MCF 10A (cell line): ENCODE measurements around the gene CSF3R. TPM values are rescaled to one million over a fixed set of nuclear protein-coding genes. Genes with fewer than 3 reads are reported as not detected.

Experiments used
- BruUV-seq: library from RNA; stranded (reverse); fragments of 400-500 nt; replicated peaks from 2 replicates; lab custom pipeline; 2021; lab: Mats Ljungman, UMichigan
- CTCF ChIA-PET: fragments of 300-600 bp; sonication (Branson Sonifier 250); formaldehyde crosslinking; extraction: SDS; loops from one replicate; lab custom pipeline; 2021; ENCODE audit warnings: antibody characterized with exemption, inconsistent platforms; lab: Yijun Ruan, JAX
- POLR2A ChIA-PET: fragments of 300-600, 350-650 bp; sonication (Branson Sonifier 250); formaldehyde crosslinking; extraction: SDS; loops from one replicate; lab custom pipeline; 2020; ENCODE audit warnings: antibody characterized with exemption, inconsistent platforms; lab: Yijun Ruan, JAX
- DNase-seq: peaks from one replicate; pipeline ENCODE4 v3.0.0-alpha.2; 2018; ENCODE audit not compliant: unreplicated experiment
- H3K27ac Mint-ChIP-seq: one replicate; pipeline ENCODE4 v1.8.0; 2022; ENCODE audit warnings: mild to moderate bottlenecking, low read depth, mixed read lengths; ENCODE audit not compliant: unreplicated experiment
- H3K27me3 Mint-ChIP-seq: one replicate; pipeline ENCODE4 v1.8.0; 2022; ENCODE audit warnings: mixed read lengths; ENCODE audit not compliant: insufficient read depth, unreplicated experiment
- H3K36me3 Mint-ChIP-seq: one replicate; pipeline ENCODE4 v1.8.0; 2022; ENCODE audit warnings: mild to moderate bottlenecking, moderate library complexity, mixed read lengths; ENCODE audit not compliant: insufficient read depth, unreplicated experiment
- H3K4me1 Mint-ChIP-seq: one replicate; pipeline ENCODE4 v1.8.0; 2022; ENCODE audit warnings: mixed read lengths; ENCODE audit not compliant: insufficient read depth, unreplicated experiment
- H3K4me3 Mint-ChIP-seq: one replicate; pipeline ENCODE4 v1.8.0; 2022; ENCODE audit warnings: mild to moderate bottlenecking, moderate library complexity, mixed read lengths; ENCODE audit not compliant: unreplicated experiment
- H3K9me3 Mint-ChIP-seq: one replicate; pipeline ENCODE4 v1.8.0; 2022; ENCODE audit warnings: mixed read lengths; ENCODE audit not compliant: unreplicated experiment
- CTCF ChIP-seq: fragments of 200-600 bp; IDR thresholded peaks from one replicate; pipeline ENCODE4 v1.8.0; 2022; ENCODE audit warnings: antibody characterized with exemption, mild to moderate bottlenecking; ENCODE audit not compliant: unreplicated experiment
- intact Hi-C: fragments of 100-400 bp; cut with micrococcal nuclease; formaldehyde crosslinking; loops from 2 replicates; pipeline ENCODE4 v1.14.1; 2022
- total RNA-seq: library from RNA; stranded (reverse); gene quantifications from 2 replicates; pipeline ENCODE4 v1.2.3, GENCODE V29; 2022

Gene CSF3R
- total RNA-seq, 1 experiment from 2014 or later: not detected

DNA sequence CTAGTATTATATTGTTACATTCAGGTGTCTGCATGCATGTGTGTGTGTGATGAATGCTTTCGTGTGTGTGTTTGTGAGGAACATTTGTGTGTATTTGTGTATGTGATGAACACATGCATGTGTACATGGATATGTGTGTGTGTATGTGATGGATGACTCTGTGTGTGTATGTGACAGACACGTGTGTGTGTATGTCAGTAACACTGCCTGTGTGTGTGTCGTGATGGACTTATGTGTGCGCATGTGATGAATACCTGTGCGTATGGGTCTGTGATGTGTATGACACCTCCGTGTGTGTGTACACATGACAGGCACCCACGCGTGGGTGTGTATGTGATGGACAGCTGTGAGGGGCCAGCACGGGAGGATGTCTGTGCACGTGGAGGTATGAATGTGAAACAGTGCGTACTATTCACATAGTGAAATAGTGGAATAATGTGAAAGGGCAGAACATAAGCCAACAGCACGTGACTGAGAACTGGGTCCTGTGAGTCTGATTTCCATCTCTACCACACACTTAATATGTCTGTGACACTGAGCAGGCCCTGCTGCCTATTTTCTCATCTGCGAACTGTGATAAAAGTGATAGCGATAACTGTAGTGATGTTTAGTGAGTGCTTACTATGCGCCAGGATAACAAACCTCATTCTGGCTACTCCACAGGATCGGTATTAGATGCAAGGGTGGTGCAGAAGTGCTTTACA, 41.8 kb upstream of the CSF3R start:
- TF ChIP-seq CTCF: no peak
- no peak overlapping the region for H3K27ac Mint-ChIP-seq
- CTCF ChIA-PET: interaction anchor here (0.9 kb wide), 1 partner anchor 9 kb away, joined by 3 read pairs; no protein-coding TSS in a partner anchor
- no peaks in the 10 kb centered on the region for H3K4me1 Mint-ChIP-seq
- DNase-seq: no peak
- H3K4me3 Mint-ChIP-seq: no peak overlapping the region
- no peaks in the 10 kb centered on the region for H3K27me3 Mint-ChIP-seq
- no TSS peak for BruUV-seq
- intact Hi-C loops: no loop called here
- H3K36me3 Mint-ChIP-seq: no peaks in the 10 kb centered on the region
- H3K9me3 Mint-ChIP-seq: no peaks in the 10 kb centered on the region
- POLR2A ChIA-PET: interaction anchor here (0.9 kb wide), 1 partner anchor 10 kb away, joined by 3 read pairs; no protein-coding TSS in a partner anchor

DNA sequence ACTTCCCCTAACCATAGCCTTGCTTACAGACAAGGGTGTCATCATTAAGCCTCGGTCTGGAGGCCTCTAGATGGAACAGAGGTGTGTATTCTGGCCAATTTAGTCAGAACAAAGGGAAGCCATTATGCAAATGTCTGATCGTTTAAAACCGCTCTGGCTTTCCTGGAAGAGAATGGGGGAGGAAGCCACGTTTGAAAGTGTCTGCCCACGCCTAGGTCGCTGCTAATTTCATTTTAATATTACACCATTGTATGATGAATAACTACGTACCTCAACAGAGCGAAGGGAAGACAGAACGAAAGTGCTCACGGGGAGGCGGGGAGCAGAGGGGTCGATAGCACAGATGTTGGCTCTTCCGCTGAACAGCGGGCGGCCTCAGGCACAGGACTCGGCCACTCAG, 41.1 kb upstream of the CSF3R start:
- intact Hi-C loops: no loop called here
- Mint-ChIP-seq H3K36me3 (no peaks in the 10 kb centered on the region), H3K4me1 (no peaks in the 10 kb centered on the region), H3K9me3 (no peaks in the 10 kb centered on the region), H3K27me3 (no peaks in the 10 kb centered on the region), H3K4me3 (no peak overlapping the region), H3K27ac (no peak overlapping the region)
- ChIA-PET CTCF (interaction anchor here (0.9 kb wide), 1 partner anchor 8 kb away, joined by 3 read pairs; no protein-coding TSS in a partner anchor), POLR2A (no interaction called here)
- DNase-seq: no peak
- TF ChIP-seq CTCF: no peak
- no TSS peak for BruUV-seq

GRCh38 chr1:36523230-36523495, 40.5 kb upstream of the CSF3R start:
- CTCF ChIA-PET: interaction anchor here (0.7 kb wide), 1 partner anchor 800 kb away, joined by 3 read pairs; no protein-coding TSS in a partner anchor

More at GRCh38 chr1:36523230-36523495, 40.5 kb upstream of the CSF3R start:
- no peaks in the 10 kb centered on the region for H3K27me3 Mint-ChIP-seq
- POLR2A ChIA-PET: interaction anchor here (0.6 kb wide), 1 partner anchor 924 kb away, joined by 3 read pairs; no protein-coding TSS in a partner anchor
- no peaks in the 10 kb centered on the region for H3K36me3 Mint-ChIP-seq
- no peak overlapping the region for H3K27ac Mint-ChIP-seq
- DNase-seq: no peak
- no peak for TF ChIP-seq CTCF
- no peaks in the 10 kb centered on the region for H3K9me3 Mint-ChIP-seq
- BruUV-seq: no TSS peak
- no peak overlapping the region for H3K4me3 Mint-ChIP-seq
- no peaks in the 10 kb centered on the region for H3K4me1 Mint-ChIP-seq
- intact Hi-C loops: no loop called here
